CD14-positive monocyte (primary cell): ENCODE data around the gene LRRK1. TPM values are rescaled to one million over a fixed set of nuclear protein-coding genes. Genes with fewer than 3 reads are reported as not detected.
A peak's percentile ranks its signal among the peaks of the same experiment; 100 is the strongest.

ENCODE experiments used
- DNase-seq, 3 donors: peaks; one replicate each; pipeline ENCODE4 v3.0.0-alpha.2; 2011 to 2022
- H2AFZ ChIP-seq: 2 replicates; pipeline ENCODE4 v1.6.0; 2012; ENCODE audit warnings: mild to moderate bottlenecking, low read depth, low read length, inconsistent platforms; ENCODE audit not compliant: insufficient read depth, poor library complexity, severe bottlenecking
- H3K27ac ChIP-seq, 2 donors: 1 replicate in 1 of 2; 2 replicates in 1 of 2; pipeline ENCODE4 v1.5.1; 2012 to 2013; ENCODE audit warnings: low read length in 2 of 2, control low read depth in 1 of 2, inconsistent platforms in 1 of 2, low read depth in 1 of 2, mild to moderate bottlenecking in 1 of 2
- H3K27me3 ChIP-seq, 2 donors: one replicate each; pipeline versions ENCODE4 v1.6.0 to v1.6.1; 2011 to 2013; ENCODE audit warnings: low read length in 2 of 2; ENCODE audit not compliant: control insufficient read depth in 2 of 2, insufficient read depth in 2 of 2
- H3K36me3 ChIP-seq, 2 donors: replicated peaks in 1 of 2; 1 replicate in 1 of 2; 2 replicates in 1 of 2; pipeline versions ENCODE4 v1.5.1 to v1.6.1; 2012 to 2013; ENCODE audit warnings: low read length in 2 of 2, control low read depth in 1 of 2, inconsistent platforms in 1 of 2, mild to moderate bottlenecking in 1 of 2; ENCODE audit not compliant: insufficient read depth in 2 of 2, control insufficient read depth in 1 of 2
- H3K4me1 ChIP-seq, 2 donors: 1 replicate in 1 of 2; 2 replicates in 1 of 2; pipeline versions ENCODE4 v1.5.1 to v1.6.1; 2012 to 2013; ENCODE audit warnings: low read length in 2 of 2, control low read depth in 1 of 2, inconsistent platforms in 1 of 2, mild to moderate bottlenecking in 1 of 2, moderate library complexity in 1 of 2; ENCODE audit not compliant: insufficient read depth in 2 of 2, control insufficient read depth in 1 of 2
- H3K4me2 ChIP-seq: replicated peaks from 2 replicates; pipeline ENCODE3; 2012; ENCODE audit warnings: low read length, moderate library complexity, mild to moderate bottlenecking; ENCODE audit not compliant: poor library complexity, severe bottlenecking; ENCODE audit errors: extremely low read depth
- H3K4me3 ChIP-seq, 3 experiments: fragments of 200-600 bp in 1 of 3; sonication (generic) in 1 of 3; replicated peaks in 1 of 3; 1 replicate in 2 of 3; 2 replicates in 1 of 3; pipeline ENCODE4 v1.5.1; 2011 to 2013; ENCODE audit warnings: low read length in 3 of 3, mild to moderate bottlenecking in 3 of 3, control low read depth in 2 of 3, low read depth in 2 of 3, inconsistent platforms in 1 of 3, moderate library complexity in 1 of 3
- H3K79me2 ChIP-seq: 2 replicates; pipeline ENCODE4 v1.6.0; 2012; ENCODE audit warnings: mild to moderate bottlenecking, control low read depth, inconsistent platforms, low read length, moderate library complexity; ENCODE audit not compliant: insufficient read depth
- H3K9ac ChIP-seq: 2 replicates; pipeline ENCODE4 v1.6.0; 2017; ENCODE audit warnings: low read length, mild to moderate bottlenecking; ENCODE audit not compliant: insufficient read depth, poor library complexity, severe bottlenecking
- H3K9me3 ChIP-seq, 2 donors: replicated peaks in 1 of 2; 1 replicate in 1 of 2; 2 replicates in 1 of 2; pipeline versions ENCODE4 v1.5.1 to v1.6.1; 2012 to 2013; ENCODE audit warnings: low read length in 2 of 2, control low read depth in 1 of 2; ENCODE audit not compliant: control insufficient read depth in 1 of 2, insufficient read depth in 1 of 2
- H4K20me1 ChIP-seq: 2 replicates; pipeline ENCODE4 v1.6.0; 2012; ENCODE audit warnings: mild to moderate bottlenecking, low read length, control low read depth, moderate library complexity; ENCODE audit not compliant: insufficient read depth
- H3K27ac Mint-ChIP-seq, 7 donors: one replicate each; pipeline ENCODE4 v1.8.0; 2020; ENCODE audit warnings: mild to moderate bottlenecking in 7 of 7, mixed read lengths in 7 of 7, moderate library complexity in 6 of 7, inconsistent platforms in 2 of 7
- H3K27me3 Mint-ChIP-seq, 3 donors: one replicate each; pipeline ENCODE4 v1.8.0; 2021 to 2022; ENCODE audit warnings: low read depth in 3 of 3, mild to moderate bottlenecking in 3 of 3, mixed read lengths in 3 of 3, moderate library complexity in 3 of 3, inconsistent platforms in 1 of 3
- H3K36me3 Mint-ChIP-seq, 2 donors: one replicate each; pipeline ENCODE4 v1.8.0; 2020; ENCODE audit warnings: mixed read lengths in 2 of 2, inconsistent platforms in 1 of 2, mild to moderate bottlenecking in 1 of 2
- H3K4me1 Mint-ChIP-seq: one replicate; pipeline ENCODE4 v1.8.0; 2020; ENCODE audit warnings: mild to moderate bottlenecking, mixed read lengths
- H3K4me3 Mint-ChIP-seq, 2 donors: one replicate each; pipeline ENCODE4 v1.8.0; 2020; ENCODE audit warnings: mild to moderate bottlenecking in 2 of 2, mixed read lengths in 2 of 2, moderate library complexity in 1 of 2
- H3K9me3 Mint-ChIP-seq, 7 donors: one replicate each; pipeline ENCODE4 v1.8.0; 2020 to 2022; ENCODE audit warnings: mixed read lengths in 7 of 7, mild to moderate bottlenecking in 6 of 7, moderate library complexity in 6 of 7, inconsistent platforms in 2 of 7
- WGBS: methylation state at CpG from one replicate; pipeline ENCODE4 v1.1.5; 2013; ENCODE audit warnings: missing lambda C conversion rate; ENCODE audit not compliant: insufficient coverage; 5-methylcytosine and 5-hydroxymethylcytosine counted together
- intact Hi-C, 2 donors: fragments of 100-400 bp; cut with micrococcal nuclease; formaldehyde crosslinking; loops; one replicate each; pipeline versions ENCODE4 v1.15.0 to v1.15.1; 2023
- polyA plus RNA-seq, 3 donors: library from polyadenylated mRNA; depleted of rRNA in 1 of 3; unstranded in 2 of 3; stranded (reverse) in 1 of 3; fragments of 300-500 nt in 2 of 3; fragments of >200 nt in 1 of 3; fragmentation: Illumina TruSeq in 2 of 3; gene quantifications; 1 replicate in 2 of 3; 2 replicates in 1 of 3; pipeline ENCODE4 v1.2.3, GENCODE V29; 2012 to 2021
- TF ChIP-seq, protein P1 (sequence below): fragments of 200-600 bp; IDR thresholded peaks from one replicate; pipeline ENCODE4 v1.8.0; 2022; ENCODE audit warnings: antibody characterized with exemption, mild to moderate bottlenecking

LRRK1 gene
- polyA plus RNA-seq, 3 donors: 1.7 to 18.9 (median 5.4) TPM

DNA sequence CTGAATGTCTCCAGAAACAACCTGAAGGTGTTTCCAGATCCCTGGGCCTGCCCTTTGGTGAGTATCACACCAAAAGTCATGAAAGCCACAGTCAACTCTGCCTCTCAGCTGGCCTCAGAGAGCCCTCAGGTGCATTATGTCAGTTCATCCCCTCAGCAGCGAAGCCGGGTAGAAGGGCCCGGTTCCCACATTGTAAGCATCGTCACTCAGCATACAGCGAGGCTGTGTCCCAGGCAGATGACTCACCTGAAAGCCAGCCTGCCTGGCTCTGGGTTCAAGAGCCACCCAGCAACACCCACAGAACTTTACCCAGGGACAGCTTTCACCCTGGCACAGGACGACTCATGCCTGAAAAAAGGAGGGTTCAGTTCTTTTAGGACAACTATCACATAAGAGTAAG, 91.6 kb downstream of the LRRK1 start:
- peaks cover 61 to 75% of the 10 kb centered on the region in 2 donors for H3K36me3 Mint-ChIP-seq
- Histone ChIP-seq H2AFZ (no peak overlapping the region), H3K36me3 (peaks cover 42 to 71% of the 10 kb centered on the region in 2 donors), H3K9ac (no peak overlapping the region), H3K27ac (no peak overlapping the region), H3K9me3 (no peaks in the 10 kb centered on the region), H3K27me3 (peaks cover 0 to 5% of the 10 kb centered on the region in 2 donors), H3K4me2 (no peak overlapping the region), H3K4me1 (peaks cover 19 to 21% of the 10 kb centered on the region in 2 donors), H4K20me1 (peaks cover 35% of the 10 kb centered on the region), H3K4me3 (no peak overlapping the region), H3K79me2 (no peaks in the 10 kb centered on the region)
- no peaks in the 10 kb centered on the region for H3K9me3 Mint-ChIP-seq
- no peak overlapping the region for H3K4me3 Mint-ChIP-seq
- intact Hi-C loops: loop anchor here in 1 of 2 donors (10.0 kb wide), 1 partner anchor 634 kb away; no protein-coding TSS in a partner anchor
- H3K4me1 Mint-ChIP-seq: peaks cover 23% of the 10 kb centered on the region
- no peak overlapping the region for H3K27ac Mint-ChIP-seq
- DNase-seq: no peak
- TF ChIP-seq, protein P1, sequence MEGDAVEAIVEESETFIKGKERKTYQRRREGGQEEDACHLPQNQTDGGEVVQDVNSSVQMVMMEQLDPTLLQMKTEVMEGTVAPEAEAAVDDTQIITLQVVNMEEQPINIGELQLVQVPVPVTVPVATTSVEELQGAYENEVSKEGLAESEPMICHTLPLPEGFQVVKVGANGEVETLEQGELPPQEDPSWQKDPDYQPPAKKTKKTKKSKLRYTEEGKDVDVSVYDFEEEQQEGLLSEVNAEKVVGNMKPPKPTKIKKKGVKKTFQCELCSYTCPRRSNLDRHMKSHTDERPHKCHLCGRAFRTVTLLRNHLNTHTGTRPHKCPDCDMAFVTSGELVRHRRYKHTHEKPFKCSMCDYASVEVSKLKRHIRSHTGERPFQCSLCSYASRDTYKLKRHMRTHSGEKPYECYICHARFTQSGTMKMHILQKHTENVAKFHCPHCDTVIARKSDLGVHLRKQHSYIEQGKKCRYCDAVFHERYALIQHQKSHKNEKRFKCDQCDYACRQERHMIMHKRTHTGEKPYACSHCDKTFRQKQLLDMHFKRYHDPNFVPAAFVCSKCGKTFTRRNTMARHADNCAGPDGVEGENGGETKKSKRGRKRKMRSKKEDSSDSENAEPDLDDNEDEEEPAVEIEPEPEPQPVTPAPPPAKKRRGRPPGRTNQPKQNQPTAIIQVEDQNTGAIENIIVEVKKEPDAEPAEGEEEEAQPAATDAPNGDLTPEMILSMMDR: no peak
- WGBS: 95% methylated on average over 6 of the region's 6 CpGs
- peaks cover 15 to 23% (median 16%) of the 10 kb centered on the region in 3 donors for H3K27me3 Mint-ChIP-seq

DNA sequence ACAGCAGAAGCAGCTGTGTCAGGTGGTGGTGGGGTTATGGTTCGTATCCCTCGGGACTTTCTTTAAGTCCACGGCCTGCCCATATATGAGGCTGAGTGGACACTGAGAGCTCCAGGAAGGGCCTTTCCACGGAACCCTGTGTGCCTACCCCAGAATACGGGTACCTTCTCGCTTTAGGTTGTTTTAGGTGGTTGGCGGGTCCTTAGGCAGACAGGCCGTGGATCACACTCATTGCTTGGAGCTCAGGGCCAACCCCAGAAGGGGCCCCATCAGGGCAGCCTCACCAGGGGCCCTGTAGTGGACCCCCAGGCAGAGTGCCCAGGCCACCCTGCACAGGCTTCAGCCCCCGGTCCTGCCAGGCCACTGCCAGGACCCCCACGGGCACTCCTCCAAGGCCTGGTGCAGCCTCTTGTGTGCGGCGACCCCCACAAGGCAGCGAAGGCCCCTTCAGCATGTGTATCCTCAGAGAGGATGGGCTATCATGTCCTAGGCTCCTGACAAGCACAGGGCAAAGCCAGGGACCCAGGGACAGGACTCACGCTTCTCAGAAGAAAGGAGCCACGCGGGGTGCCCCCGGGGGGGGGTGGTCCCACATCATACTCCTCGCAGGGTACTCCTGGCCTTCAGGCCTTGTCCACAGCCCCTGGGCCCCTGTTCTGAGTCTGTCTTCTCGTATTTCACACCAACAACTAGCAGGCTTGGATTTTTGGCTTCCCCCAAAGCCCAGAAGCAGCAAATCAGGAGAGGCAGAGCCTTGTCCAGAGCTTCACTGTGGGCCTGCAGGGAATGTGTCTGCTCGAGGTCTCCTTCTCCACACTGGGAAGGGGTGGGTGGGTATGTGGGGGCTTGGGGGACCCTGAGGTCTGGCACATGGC, 93.4 kb downstream of the LRRK1 start:
- Histone ChIP-seq H3K79me2 (no peaks in the 10 kb centered on the region), H3K27me3 (peaks cover 0 to 5% of the 10 kb centered on the region in 2 donors), H3K4me2 (no peak overlapping the region), H4K20me1 (peaks cover 29% of the 10 kb centered on the region), H3K4me3 (no peak overlapping the region), H2AFZ (no peak overlapping the region), H3K27ac (no peak overlapping the region), H3K9ac (no peak overlapping the region), H3K4me1 (peaks cover 16 to 19% of the 10 kb centered on the region in 2 donors), H3K36me3 (peaks cover 47 to 86% of the 10 kb centered on the region in 2 donors), H3K9me3 (no peaks in the 10 kb centered on the region)
- peaks cover 11 to 25% (median 16%) of the 10 kb centered on the region in 3 donors for H3K27me3 Mint-ChIP-seq
- H3K36me3 Mint-ChIP-seq: peaks cover 78 to 86% of the 10 kb centered on the region in 2 donors
- DNase-seq: no peak
- peak overlapping the region in 1 of 7 donors; percentile 41 for H3K27ac Mint-ChIP-seq
- intact Hi-C loops: loop anchor here in 1 of 2 donors (10.0 kb wide), 1 partner anchor 632 kb away; no protein-coding TSS in a partner anchor
- peaks cover 20% of the 10 kb centered on the region for H3K4me1 Mint-ChIP-seq
- H3K4me3 Mint-ChIP-seq: no peak overlapping the region
- 98% methylated on average over 19 of the region's 20 CpGs for WGBS
- TF ChIP-seq, protein P1: no peak
- peaks cover 0 to 3% (median 0%) of the 10 kb centered on the region in 7 donors for H3K9me3 Mint-ChIP-seq
